GM12891 (cell line): ENCODE data around the gene ADGRB3.

ENCODE experiments used
- PAX5 ChIP-seq: IDR thresholded peaks from 2 replicates; pipeline ENCODE4 v1.6.1; 2011; ENCODE audit warnings: low read length, moderate library complexity, mild to moderate bottlenecking; ENCODE audit not compliant: insufficient read depth, severe bottlenecking
- POLR2A ChIP-seq: IDR thresholded peaks from 2 replicates; pipeline ENCODE4 v1.6.1; 2011; ENCODE audit warnings: low read depth, low read length, control low read depth
- POLR2AphosphoS5 ChIP-seq: IDR thresholded peaks from 2 replicates; pipeline ENCODE4 v1.6.1; 2011; ENCODE audit warnings: low read depth, low read length, control low read depth

- TF ChIP-seq POLR2A (no peak), PAX5 (no peak), POLR2AphosphoS5 (no peak)
Measured at GRCh38 chr6:68868646-68869045, 233.6 kb downstream of the ADGRB3 start.
